Measurements from ENCODE around the gene LAMA2. TPM values are rescaled to one million over a fixed set of nuclear protein-coding genes. Genes with fewer than 3 reads are reported as not detected.

Gene LAMA2
- total RNA-seq, 2 experiments from 2014 or later, result 0.02 TPM; not detected in 1

DNA sequence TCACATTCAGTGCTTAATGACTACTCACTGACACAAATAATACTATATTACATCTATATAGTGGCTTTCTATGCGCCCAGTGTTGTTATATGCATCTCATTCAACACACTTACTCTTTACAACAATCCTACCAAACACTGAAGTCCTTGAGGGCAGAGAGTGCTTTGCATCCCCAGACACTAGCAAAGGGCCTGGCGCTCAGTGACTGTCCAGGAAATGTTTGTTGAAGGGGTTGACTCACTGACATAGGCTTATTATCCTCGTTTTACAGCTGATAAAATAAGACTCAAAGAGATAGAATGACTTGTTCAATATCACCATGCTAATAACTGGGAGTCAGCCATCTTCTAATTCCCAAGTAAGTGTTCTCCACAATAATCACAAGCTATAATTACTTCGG, 663.8 kb downstream of the LAMA2 start:
- H3K36me3 Mint-ChIP-seq, result no peaks in the 10 kb centered on the region

DNA sequence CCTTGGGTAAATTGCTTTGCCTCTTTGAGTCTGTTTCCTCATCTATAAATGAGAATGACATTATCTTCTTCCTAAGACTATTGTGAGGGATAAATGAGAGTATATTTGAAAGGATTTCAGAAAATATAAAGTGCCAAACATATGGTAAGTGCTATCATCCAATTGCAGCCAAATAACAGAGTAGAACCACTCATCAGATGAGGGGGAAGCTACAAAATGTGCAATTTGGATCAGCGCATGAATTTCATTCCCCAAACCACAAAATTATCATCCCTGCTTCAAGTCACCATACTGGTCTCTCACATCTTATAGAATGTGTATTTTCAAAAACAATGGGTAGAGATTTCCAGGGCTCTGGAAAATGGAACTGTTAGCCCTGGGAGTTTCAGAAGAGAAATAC, 668.5 kb downstream of the LAMA2 start:
- Mint-ChIP-seq H3K27me3 (no peaks in the 10 kb centered on the region), H3K27ac (no peak overlapping the region)

More for the DNA sequence above, 663.8 kb downstream of the LAMA2 start:
- no peaks in the 10 kb centered on the region for H3K4me1 Mint-ChIP-seq
- CTCF ChIA-PET, result no interaction called here
- H3K27me3 Mint-ChIP-seq, result no peaks in the 10 kb centered on the region
- ATAC-seq, result no peak
- no peak overlapping the region for H3K27ac Mint-ChIP-seq
- no peak overlapping the region for H3K4me3 Mint-ChIP-seq
- no peaks in the 10 kb centered on the region for H3K9me3 Mint-ChIP-seq (ENCODE audit: low read depth)
- DNase-seq, result no peak

DNA sequence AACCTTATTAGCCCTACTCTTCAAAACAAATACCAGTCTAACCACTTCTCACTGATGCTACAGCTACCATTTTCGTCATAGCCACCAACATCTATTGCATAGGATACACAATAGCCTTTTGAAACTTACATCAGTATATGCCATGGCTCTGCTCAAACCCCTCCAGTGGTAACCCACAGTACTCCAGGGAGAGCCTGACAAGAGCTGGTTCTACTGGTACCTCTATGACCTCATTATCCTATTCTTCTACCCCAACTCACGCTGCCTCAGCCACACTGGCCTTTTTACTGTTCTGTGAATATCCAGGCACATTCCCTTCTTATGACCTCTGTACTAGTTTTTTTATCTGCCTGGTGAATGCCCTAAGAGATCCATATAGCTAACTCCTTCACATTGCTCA, 669.5 kb downstream of the LAMA2 start:
- Mint-ChIP-seq H3K4me1 (no peaks in the 10 kb centered on the region), H3K4me3 (no peak overlapping the region), H3K36me3 (no peaks in the 10 kb centered on the region), H3K27ac (no peak overlapping the region), H3K9me3 (ENCODE audit: low read depth) (no peaks in the 10 kb centered on the region), H3K27me3 (no peaks in the 10 kb centered on the region)
- DNase-seq (no peak), ATAC-seq (no peak)
- CTCF ChIA-PET, result no interaction called here

More for the DNA sequence above, 668.5 kb downstream of the LAMA2 start:
- no peak overlapping the region for H3K4me3 Mint-ChIP-seq
- ATAC-seq (no peak), DNase-seq (no peak)
- H3K9me3 Mint-ChIP-seq (ENCODE audit: low read depth), result no peaks in the 10 kb centered on the region
- H3K36me3 Mint-ChIP-seq, result no peaks in the 10 kb centered on the region
- CTCF ChIA-PET, result no interaction called here
- H3K4me1 Mint-ChIP-seq, result no peaks in the 10 kb centered on the region

DNA sequence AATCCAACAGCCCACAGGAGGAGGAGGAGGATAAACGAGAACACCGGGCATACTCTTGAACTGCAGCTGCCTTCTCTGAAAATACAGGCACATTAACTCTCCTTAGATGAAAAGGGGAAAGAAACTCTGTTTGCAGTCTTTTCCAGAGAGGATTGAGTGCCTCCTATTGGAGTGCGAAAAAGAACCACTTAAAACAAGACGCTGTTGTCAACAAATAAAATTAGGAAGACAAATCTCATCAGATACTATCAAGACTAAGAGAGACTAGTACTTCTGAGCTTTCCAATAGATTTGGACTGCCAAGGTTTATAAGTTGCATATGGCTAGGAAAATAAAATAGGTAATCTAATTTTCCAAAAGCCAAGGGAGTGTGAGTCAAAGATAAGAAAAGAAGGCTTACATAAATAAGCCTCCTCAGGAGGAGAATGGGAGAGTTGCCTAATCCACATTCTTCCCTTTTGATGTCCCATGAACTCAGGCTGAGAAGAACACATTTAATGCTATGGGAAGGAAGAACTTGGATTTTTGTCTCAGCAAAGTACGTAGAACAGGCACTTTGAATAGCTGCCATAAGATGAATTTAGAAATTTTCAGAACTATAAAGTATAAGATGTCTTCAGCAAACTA, 672.4 kb downstream of the LAMA2 start:
- H3K27me3 Mint-ChIP-seq, result no peaks in the 10 kb centered on the region
- no peak for ATAC-seq
- no peak for DNase-seq
- H3K9me3 Mint-ChIP-seq (ENCODE audit: low read depth), result no peaks in the 10 kb centered on the region
- H3K4me1 Mint-ChIP-seq, result no peaks in the 10 kb centered on the region
- H3K4me3 Mint-ChIP-seq, result no peak overlapping the region
- CTCF ChIA-PET, result no interaction called here
- H3K36me3 Mint-ChIP-seq, result no peaks in the 10 kb centered on the region
- no peak overlapping the region for H3K27ac Mint-ChIP-seq

DNA sequence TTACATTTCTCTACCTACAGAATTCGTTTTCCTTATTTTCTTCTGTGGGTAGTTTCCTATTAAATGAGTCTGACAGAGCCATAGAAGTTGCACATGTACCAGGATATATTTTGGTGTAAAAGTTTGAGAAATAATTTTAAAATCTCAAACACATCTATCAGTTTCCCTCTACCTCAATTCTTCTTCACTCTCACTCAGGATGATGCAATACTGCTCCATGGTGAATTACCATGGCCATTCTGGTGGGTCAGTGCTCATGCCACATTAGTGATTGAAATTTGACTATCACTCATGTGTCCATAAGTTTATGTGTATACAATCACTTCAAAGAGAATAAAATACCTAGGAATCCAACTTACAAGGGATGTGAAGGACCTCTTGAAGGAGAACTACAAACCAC, 675.3 kb downstream of the LAMA2 start:
- no peak overlapping the region for H3K27ac Mint-ChIP-seq
- H3K9me3 Mint-ChIP-seq (ENCODE audit: low read depth), result no peaks in the 10 kb centered on the region
- H3K27me3 Mint-ChIP-seq, result no peaks in the 10 kb centered on the region
- no peaks in the 10 kb centered on the region for H3K36me3 Mint-ChIP-seq
- no peak for DNase-seq
- no peaks in the 10 kb centered on the region for H3K4me1 Mint-ChIP-seq
- ATAC-seq, result no peak
- no peak overlapping the region for H3K4me3 Mint-ChIP-seq
- CTCF ChIA-PET, result no interaction called here

DNA sequence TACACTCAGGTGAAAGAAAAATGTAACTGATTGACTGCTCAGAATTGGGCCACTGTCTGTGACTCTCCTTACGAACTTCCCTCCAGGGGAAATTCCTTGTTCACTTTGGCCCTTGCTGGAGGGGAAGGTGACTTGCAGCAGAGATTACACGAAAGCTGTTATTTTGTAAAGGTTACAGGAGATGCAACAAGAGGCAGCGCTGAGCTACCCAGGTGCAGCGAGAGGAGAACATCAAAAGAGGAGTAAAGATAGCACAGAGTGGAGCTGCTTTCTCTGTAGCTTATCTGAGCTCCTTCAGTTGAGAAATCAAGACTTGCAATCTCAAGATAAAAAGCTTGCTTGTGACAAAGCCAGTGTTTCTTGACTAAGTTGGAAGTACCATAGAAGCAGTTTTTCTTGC, 682.4 kb downstream of the LAMA2 start:
- H3K27ac Mint-ChIP-seq, result no peak overlapping the region
- no peaks in the 10 kb centered on the region for H3K27me3 Mint-ChIP-seq
- CTCF ChIA-PET, result interaction anchor here (1.2 to 1.7 kb wide), 3 partner anchors 32 to 66 kb away, joined by 5 to 6 read pairs (median 5); no protein-coding TSS in a partner anchor
- H3K4me3 Mint-ChIP-seq, result no peak overlapping the region
- H3K9me3 Mint-ChIP-seq (ENCODE audit: low read depth), result peaks cover 2% of the 10 kb centered on the region
- DNase-seq, result no peak
- ATAC-seq, result no peak
- H3K36me3 Mint-ChIP-seq, result peaks cover 3% of the 10 kb centered on the region
- no peaks in the 10 kb centered on the region for H3K4me1 Mint-ChIP-seq

DNA sequence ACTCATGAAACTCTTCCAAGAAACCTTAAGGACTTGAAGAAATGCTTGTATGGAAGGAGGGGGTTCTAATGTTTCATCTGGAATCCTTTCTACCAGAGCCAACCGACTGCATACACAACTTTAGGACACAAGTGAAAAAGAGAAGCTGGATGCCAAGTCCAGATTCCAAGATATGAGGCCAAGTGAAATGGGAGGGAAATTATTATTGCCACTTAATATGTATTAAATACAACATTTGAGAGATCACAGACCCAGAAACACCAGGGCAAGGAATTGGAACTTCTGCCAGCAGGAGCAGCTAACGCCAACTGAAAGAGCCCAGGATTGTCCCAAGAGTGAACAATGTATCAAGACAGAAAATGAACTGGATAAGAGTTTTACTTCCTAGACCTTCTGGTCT, 682.9 kb downstream of the LAMA2 start:
- no peak overlapping the region for H3K27ac Mint-ChIP-seq
- no peaks in the 10 kb centered on the region for H3K27me3 Mint-ChIP-seq
- CTCF ChIA-PET, result interaction anchor here (1.2 to 1.7 kb wide), 3 partner anchors 32 to 66 kb away, joined by 5 to 6 read pairs (median 5); no protein-coding TSS in a partner anchor
- DNase-seq (no peak), ATAC-seq (no peak)
- no peaks in the 10 kb centered on the region for H3K4me1 Mint-ChIP-seq
- peaks cover 6% of the 10 kb centered on the region for H3K36me3 Mint-ChIP-seq
- H3K4me3 Mint-ChIP-seq, result no peak overlapping the region
- H3K9me3 Mint-ChIP-seq (ENCODE audit: low read depth), result peaks cover 2% of the 10 kb centered on the region
